ENCODE measurements around the gene UGT1A8.
"Not testable (repeated sequence)": the region's sequence is repeated elsewhere in the genome, so short reads cannot be mapped to it uniquely, and the experiment has no call there.

Gene UGT1A8

DNA sequence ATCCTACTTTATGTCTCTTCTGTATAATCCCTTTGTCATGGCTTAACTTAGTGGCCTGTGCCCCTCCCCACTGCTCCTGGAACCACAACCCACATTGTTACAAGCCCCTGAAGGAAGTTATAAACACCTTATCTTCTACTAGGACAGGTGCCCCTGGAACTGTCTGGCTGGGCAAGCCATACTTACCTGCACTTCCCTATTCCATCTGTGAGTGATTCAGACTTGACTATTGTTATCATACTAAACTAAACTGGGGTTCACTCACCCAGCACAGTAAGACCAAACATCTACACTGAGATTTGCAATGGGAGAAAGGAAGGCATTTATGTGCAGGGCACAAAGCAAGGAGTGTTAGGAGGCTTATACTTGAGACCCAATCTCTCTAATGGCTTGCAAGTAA is 71.6 kb downstream of the UGT1A8 start:
- no peak for DNase-seq

DNA sequence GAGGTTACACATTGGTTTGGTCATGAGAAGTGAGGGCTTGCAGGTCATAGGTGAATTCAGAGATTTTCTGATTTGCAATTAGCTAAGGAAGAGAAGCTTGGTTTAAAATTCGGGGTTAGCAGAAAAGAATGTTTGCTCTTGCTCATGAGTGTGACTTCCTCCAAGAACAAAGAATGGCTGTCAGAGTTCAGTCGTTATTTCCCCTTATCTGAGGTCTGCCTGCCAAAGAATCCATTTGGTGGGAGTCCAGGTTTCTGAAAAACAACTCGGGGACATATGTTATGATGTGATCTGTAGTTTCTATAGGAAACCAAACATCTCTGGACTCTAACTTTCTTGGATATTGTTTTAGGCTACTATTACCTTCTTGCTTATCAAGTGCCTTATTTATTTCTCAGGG is 72.1 kb downstream of the UGT1A8 start:
- no peak for DNase-seq

DNA sequence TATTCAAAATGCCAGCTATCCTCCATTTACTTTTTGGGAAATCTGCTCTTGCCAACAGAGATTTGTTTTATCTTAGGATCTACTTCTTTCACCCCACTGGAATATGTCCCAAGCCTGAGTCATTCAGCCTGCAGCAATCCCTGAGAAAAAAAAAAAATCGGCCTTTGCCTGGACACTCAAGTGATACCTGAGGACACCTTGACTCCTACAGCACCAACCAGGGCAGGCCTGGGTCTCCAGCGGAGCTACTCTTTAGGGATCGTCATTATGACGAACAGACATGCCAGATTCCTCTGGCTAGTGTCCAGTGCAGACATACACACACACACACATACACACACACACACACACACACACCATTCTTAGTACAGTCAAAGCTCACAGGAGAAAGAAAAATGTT is 73.0 kb downstream of the UGT1A8 start:
- no peak for DNase-seq

DNA sequence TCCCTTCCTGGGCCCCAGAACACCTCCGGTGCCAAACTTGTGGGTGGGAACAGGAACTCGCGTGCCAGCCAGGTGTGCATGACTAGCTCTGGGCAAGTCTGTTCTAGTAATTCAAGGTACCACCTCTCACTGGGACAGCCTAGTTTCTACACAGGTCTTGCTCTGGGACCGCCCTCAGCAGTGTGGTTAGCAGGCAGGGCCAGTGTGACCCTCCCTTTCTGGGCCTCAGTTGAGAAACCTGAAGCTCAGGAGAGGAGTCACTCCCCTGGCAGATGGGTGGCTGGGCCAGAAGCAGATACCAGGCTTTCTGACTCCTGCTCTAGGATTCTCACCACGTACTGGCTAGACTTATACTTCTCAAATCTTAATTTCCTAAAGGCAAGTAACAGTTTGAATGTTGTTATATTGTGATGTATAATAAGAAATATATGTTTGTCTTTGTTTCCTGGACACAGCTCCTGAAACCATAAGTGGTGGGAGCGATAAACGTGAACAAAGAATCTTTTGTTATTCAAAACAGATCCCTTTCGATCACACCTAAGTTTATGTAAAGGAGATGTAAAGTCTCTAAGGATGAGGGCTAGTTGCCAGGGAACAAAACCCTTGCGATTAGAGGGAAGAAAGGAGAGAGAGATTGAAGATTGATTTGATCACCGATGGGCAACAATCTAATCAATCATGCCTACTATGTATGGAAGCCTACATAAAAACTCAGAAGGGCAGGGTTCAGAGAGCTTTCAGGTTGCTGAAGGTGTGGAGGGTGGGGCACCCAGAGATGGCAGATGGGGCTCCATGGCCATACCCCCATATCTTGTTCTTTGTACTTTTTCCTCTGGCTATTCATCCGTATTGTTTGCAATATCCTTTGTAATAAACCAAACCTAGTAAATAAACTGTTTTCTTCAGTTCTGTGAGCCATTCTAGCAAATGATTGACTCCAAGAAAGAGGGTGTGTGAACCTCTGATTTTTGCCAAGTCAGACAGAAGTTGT is 74.3 kb downstream of the UGT1A8 start:
- no peak for DNase-seq

DNA sequence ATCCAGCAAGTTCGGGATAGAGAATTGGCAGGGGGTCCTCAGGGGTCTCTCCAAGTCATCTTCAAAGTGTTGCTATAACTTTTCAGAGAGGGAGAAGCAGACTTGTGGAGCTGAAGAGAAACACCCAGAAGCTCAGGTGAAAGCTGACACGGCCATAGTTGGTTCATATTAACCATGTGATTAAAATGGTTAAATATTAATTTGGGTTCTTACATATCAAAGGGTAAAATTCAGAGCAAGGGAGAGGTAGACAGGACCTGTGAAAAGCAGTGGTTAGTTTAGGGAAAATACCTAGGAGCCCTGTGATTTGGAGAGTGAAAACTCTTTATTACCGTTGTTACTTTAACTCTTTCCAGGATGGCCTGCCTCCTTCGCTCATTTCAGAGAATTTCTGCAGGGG is 75.2 kb downstream of the UGT1A8 start, which contains the start of gene UGT1A6:
TSS of gene UGT1A6 (plus strand) at position 243 of the 400 bp plus-strand sequence. CDS start at position 358, 115 bp downstream.
- DNase-seq = no peak

DNA sequence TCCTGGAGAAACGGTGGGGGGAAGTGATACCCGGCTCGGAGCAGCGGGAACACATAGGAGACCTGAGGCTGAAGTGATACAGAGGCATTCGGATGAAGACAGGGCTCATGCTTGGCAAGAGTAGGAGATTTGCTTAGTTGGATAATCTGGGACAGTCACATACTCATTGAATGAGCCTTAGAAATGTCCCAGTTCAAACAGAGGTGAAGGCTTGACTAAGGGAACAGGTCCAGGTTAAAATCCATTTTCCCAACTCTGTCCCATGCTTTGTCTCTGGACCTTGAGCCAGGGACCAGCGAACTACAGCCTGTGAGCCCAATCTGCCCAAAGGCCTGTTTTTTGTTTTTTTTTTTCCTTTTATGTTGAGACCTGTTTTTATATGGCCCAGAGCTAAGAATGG is 76.5 kb downstream of the UGT1A8 start:
- no peak for DNase-seq

DNA sequence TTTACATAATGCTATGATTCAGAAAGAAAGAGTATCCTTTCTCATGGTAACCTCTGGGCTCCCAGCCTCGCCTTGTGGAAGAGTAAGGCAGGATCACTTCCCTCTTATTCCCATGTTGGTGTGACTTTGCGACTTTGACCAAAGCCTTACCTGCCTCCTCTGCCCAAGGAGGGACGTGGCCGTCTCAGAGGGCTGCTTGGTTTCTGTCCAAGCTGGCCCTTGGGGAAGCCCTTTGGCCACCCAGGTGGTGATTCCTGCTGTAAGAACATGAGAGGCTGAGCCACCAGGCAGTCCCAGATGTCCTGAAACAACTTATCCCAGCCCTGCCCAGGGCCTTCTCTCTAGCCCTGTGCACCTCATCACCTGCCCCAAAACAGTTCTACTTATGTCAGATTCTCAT is 81.3 kb downstream of the UGT1A8 start:
- DNase-seq = no peak

DNA sequence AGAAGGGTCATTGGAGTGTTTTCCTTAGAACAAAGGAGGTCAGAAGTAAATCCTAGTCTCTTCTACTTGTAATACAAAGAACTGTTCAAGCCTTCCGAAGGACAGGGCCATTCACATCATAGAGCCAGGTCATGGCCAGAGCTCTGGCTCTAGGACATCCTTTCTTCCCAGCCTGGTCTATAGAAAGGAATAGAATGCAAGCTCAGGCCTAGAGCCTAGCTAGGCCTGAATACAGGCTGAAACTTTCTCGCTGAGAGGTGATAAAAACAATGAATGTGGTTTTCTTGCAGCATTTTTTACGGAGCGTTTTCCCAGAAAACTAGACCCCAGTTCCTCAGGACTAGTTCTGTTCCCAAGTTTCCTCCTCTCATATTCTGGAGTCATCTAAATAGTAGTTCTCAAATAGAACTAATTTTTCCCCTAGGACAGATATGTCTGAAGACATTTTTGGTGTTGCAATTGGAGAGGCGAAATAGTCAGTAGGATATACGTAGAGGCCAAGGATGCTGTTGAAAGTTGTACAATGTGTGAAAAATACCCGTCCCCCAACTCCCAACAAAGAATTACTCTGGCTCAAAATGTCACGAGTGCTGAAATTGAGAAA is 82.1 kb downstream of the UGT1A8 start:
- no peak for DNase-seq

DNA sequence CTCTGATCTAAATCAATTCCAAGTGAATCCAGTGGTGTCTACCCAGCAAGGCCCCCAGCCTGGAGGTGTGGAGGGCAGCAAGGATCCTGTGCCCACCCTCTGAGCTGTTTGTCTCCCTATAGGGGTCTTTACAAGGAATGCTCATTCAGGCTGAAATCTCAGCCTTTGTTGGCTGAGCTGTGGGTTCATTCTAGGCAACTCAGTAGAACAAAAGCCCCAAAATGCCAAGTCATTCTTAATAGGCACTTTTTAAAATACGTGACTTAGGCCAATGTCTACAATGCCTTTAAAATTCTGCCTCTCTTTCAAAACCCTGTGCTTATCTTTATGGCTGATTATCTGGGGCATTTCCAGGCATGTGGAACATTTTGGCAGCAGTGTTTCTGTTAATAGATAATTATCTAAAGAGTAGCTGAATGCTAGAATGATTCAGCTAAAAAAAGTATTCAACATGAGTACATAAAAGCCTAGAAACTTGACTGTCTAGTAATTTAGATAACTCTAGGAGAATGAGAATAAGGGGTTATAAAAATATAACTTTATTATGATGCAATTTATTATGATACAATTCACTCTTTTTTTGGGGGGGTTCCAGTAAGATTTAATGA is 82.7 kb downstream of the UGT1A8 start:
- no peak for DNase-seq

DNA sequence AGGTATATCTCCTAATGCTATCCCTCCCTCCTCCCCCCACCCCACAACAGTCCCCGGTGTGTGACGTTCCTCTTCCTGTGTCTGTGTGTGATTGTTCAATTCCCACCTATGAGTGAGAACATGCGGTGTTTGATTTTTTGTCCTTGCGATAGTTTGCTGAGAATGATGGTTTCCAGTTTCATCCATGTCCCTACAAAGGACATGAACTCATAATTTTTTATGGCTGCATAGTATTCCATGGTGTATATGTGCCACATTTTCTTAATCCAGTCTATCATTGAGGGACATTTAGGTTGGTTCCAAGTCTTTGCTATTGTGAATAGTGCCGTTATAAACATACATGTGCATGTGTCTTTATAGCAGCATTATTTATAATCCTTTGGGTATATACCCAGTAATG is 83.4 kb downstream of the UGT1A8 start:
- DNase-seq = not testable (repeated sequence)

DNA sequence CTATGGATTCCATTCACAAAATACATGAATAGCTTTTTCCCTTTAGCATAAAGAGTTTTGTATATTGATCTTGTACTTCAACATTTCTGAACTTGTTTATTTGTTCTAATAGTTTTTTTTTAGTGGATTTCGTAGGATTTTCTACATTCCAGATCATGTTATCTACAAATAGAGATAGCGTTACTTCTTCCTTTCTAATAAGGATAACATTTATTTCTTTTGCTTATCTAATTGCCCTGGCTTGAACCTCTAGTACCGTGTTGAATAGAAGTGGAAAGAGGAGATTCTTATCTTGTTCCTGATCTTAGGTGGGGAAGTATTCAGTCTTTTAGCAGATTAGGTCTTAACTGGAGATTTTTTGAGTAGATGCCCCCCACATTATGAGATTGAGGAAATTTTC is 84.8 kb downstream of the UGT1A8 start:
- DNase-seq = no peak

DNA sequence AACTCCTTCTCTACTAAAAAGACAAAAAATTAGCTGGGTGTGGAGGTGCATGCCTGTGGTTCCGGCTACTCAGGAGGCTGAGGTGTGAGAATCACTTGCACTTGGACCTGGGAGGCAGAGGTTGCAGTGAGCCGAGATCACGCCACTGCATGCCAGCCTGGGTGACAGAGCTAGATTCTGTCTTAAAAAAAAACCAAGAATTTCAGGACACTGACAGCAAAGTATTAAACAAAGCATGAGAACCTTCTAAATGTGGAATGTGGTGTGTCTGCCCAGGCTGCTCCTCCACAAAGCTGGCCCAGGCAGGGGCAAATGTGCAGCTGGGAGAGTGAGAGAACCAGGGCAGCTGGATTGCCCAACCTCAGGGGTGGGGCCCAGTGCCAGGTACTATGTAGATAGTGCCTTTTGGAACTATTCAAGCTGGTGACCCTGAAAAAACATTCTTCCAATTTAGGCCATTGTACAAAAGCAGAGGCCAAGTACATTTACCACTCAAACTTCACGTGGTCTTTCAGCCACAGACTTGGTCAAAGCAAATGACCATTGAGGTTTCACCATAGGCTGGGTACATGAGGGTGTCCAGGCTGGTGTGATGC is 88.6 kb downstream of the UGT1A8 start:
- DNase-seq = no peak

DNA sequence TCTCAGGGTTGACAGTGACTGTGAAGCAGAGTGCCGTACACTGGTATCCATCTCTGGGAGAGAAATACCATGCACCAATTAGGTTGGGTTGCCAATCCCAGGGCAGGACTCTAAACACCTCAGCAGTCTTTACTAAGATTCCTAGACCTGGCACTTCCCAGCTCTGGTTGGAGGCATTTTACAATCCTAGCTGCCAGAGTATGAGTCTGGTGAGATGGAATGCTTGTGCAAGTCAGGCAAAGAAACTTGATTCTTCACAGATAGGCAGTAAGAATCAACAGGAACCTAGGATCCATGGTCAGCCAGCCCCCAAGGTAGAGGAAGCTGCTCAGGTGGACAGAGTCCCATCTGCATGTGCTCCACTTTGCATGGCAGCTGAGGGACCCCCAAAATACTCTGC is 89.3 kb downstream of the UGT1A8 start:
- no peak for DNase-seq

DNA sequence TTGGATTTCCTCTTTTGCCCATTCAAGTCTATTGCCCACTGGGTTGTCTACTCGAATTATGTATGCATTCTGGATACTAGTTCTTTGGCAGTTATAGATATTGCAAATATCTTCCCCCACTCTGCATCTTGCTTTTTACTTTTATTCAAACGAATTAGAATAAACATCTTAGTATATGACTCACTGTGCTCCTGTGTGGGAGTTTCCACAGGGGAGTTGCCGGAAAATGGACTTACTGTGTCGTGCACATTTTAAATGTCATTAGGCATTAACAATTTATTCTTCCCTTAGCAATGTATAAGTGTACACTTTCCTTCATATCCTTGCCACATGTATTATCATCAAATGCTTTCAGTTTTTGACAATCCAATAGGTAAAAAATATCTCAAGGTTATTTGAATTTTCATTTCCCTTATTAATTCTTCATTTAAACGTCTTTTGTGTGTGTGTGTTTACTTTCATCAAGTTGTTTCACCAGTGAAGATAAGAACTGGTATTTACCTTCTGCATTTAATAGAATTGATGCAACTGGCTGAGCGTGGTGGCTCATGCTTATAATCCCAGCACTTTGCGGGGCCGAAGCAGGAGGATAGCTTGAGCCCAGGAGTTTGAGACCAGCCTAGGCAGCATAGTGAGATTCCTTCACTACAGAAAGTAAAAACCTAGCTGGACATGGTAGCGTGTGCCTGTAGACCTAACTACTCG is 90.7 kb downstream of the UGT1A8 start:
- no peak for DNase-seq

DNA sequence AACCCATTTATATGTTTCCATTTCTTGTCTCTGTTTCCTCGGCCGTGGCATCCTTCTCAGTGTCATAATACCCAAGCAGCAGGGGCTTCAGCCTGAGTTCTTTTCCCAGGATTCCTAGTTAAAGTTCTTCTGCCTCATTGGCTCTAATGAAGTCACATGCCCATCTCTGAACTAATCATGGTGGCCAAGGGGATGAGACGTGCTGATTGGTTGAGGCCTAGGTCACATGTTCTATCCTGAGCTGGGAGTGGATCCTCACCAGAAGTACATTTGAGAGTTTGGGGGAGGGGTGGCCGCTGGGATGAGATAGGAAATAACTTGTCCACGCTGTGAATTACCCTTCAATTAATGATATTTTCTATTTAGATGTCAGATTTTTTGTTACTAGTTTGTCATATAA is 91.5 kb downstream of the UGT1A8 start:
- no peak for DNase-seq

DNA sequence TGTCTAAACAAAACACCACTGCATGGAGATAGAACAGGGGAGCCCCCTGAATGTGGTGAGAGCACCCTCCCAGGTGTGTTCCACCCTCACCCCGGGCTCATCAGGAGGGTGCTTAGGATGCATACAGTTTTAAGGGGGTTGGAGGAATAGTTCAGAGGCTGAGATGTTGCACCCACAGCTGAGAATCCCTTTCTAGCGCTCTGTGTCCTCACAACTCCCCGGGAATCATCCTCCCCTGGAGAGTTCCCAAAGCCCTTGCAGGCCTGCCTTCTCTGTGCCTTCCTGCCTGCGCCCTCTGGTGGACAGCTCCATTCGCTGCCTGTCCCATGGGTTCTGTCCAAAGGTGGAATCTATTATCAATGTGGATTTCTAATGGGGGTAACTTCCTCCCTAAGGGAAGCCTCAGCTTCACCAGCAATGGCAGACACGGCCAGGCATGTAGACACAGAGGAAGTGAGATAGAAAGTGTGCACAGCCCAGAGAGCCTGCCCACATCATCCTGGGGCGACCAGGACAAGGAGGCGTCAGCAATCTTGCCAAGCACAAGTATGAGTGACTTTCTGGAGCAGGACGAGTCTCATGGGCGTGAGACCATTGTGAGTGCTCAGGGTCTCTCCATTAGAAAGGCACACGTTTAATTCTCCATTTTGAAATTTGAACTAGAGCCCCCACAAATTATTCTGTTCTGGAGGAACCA is 94.0 kb downstream of the UGT1A8 start:
- DNase-seq = peak; percentile 43

DNA sequence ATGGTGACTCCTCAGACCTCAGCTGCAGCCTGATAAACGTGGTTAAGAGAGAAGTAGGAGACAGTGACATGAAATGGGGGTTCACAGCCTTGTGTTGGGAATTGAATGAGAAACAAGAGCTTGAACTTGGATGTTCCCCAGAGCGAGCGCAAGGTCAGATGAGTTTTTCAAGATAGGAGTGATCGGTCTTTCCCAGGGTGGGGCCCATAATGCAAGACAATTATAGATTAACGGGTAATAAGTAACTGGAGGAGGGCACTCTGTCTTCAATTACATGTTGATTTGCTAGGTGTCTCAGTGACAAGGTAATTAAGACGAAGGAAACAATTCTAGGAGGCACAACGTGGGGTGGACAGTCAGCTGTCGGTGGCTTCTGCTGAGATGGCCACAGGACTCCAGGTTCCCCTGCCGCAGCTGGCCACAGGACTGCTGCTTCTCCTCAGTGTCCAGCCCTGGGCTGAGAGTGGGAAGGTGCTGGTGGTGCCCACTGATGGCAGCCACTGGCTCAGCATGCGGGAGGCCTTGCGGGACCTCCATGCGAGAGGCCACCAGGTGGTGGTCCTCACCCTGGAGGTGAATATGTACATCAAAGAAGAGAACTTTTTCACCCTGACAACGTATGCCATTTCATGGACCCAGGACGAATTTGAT is 95.3 kb downstream of the UGT1A8 start, which contains the start of gene UGT1A5:
TSS of gene UGT1A5 (plus strand) at position 297 of the 651 bp plus-strand sequence. CDS start at position 382, 85 bp downstream.
- DNase-seq = no peak

DNA sequence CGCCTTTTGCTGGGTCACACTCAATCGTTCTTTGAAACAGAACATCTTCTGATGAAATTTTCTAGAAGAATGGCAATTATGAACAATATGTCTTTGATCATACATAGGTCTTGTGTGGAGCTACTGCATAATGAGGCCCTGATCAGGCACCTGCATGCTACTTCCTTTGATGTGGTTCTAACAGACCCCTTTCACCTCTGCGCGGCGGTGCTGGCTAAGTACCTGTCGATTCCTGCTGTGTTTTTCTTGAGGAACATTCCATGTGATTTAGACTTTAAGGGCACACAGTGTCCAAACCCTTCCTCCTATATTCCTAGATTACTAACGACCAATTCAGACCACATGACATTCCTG is 95.8 kb downstream of the UGT1A8 start:
- DNase-seq = no peak

DNA sequence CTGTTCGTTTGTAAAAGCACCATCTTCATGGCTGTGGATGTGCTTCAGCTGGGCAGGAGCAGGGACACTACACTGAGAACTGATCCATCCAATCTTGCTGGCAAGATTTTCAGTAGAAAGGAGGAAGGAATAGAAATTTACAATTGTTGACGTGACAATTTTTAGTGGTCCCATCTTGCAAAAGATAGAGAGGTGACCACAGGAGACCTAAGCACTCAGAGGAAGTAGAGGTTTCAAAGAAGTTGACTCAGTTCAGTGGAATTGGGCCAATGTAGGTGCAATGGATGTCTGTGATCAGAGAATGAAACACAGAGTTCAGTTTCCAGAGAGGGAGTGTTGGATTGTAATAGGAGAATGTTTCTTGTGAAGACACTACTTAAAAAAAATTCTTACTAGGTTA is 96.7 kb downstream of the UGT1A8 start:
- DNase-seq = no peak

DNA sequence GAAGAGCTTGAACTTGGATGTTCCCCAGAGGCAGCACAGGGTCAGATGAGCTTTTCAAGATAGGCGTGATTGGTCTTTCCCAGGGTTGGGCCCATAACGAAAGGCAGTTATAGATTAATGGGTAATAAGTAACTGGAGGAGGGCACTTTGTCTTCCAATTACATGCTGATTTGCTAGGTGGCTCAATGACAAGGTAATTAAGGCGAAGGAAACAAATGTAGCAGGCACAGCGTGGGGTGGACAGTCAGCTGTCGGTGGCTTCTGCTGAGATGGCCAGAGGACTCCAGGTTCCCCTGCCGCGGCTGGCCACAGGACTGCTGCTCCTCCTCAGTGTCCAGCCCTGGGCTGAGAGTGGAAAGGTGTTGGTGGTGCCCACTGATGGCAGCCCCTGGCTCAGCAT is 101.1 kb downstream of the UGT1A8 start, which contains the start of gene UGT1A4:
TSS of gene UGT1A4 (plus strand) at position 185 of the 400 bp plus-strand sequence. CDS start at position 270, 85 bp downstream.
- no peak for DNase-seq

DNA sequence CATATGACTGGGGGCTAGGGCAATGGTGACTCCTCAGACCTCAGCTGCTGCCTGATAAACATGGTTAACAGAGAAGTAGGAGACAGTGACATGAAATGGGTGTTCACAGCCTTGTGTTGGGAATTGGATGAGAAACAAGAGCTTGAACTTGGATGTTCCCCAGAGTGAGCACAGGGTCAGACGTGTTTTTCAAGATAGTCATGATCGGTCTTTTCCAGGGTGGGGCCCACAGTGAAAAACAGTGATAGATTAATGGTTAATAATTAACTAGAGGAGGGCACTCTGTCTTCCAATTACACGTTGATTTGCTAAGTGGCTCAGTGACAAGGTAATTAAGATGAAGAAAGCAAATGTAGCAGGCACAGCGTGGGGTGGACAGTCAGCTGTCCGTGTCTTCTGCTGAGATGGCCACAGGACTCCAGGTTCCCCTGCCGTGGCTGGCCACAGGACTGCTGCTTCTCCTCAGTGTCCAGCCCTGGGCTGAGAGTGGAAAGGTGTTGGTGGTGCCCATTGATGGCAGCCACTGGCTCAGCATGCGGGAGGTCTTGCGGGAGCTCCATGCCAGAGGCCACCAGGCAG is 111.4 kb downstream of the UGT1A8 start, which contains the start of gene UGT1A3:
TSS of gene UGT1A3 (plus strand) at position 320 of the 579 bp plus-strand sequence. CDS start at position 405, 85 bp downstream.
- DNase-seq = no peak
